PC-3 (cell line): ENCODE results near the gene SLC6A20. TPM values are rescaled to one million over a fixed set of nuclear protein-coding genes. Genes with fewer than 3 reads are reported as not detected.

Experiments used
- ATAC-seq: fragments of 200-7000 bp; cut with Tn5 transposase; 2 replicates; pipeline ENCODE4 v1.9.1; 2020; ENCODE audit warnings: mild to moderate bottlenecking, moderate library complexity
- BruUV-seq: library from RNA; stranded (reverse); fragments of 400-500 nt; replicated peaks from 2 replicates; lab custom pipeline; 2021; lab: Mats Ljungman, UMichigan
- CTCF ChIA-PET: fragments of 300-600 bp; sonication (Branson Sonifier 250); formaldehyde crosslinking; loops from one replicate; lab custom pipeline; 2022; ENCODE audit warnings: antibody characterized with exemption; lab: Charles Lee
- POLR2A ChIA-PET: fragments of 300-600 bp; sonication (Branson Sonifier 250); formaldehyde crosslinking; loops from one replicate; lab custom pipeline; 2022; ENCODE audit warnings: antibody characterized with exemption; ENCODE audit not compliant: unreplicated experiment; lab: Charles Lee
- DNase-seq: peaks from one replicate; pipeline ENCODE4 v3.0.0-alpha.2; 2015
- H2AFZ ChIP-seq: fragments of 300-600 bp; sonication (generic); 2 replicates; pipeline ENCODE4 v1.6.0; 2016; ENCODE audit warnings: antibody characterized with exemption, low read length
- H3F3A ChIP-seq: fragments of 300-600 bp; sonication (generic); one replicate; pipeline ENCODE4 v1.6.0; 2017; ENCODE audit warnings: antibody characterized with exemption, low read length, control low read depth, mild to moderate bottlenecking; ENCODE audit not compliant: unreplicated experiment
- H3K27ac ChIP-seq: fragments of 300-600 bp; sonication (generic); 2 replicates; pipeline ENCODE4 v1.5.1; 2016; ENCODE audit warnings: mild to moderate bottlenecking, low read length
- H3K27me3 ChIP-seq: fragments of 300-600 bp; sonication (generic); 2 replicates; pipeline ENCODE4 v1.6.1; 2016; ENCODE audit warnings: low read length, mixed read lengths
- H3K36me3 ChIP-seq: fragments of 300-600 bp; sonication (generic); 2 replicates; pipeline ENCODE4 v1.6.1; 2016; ENCODE audit warnings: low read depth, mixed run types, low read length, mixed read lengths
- H3K4me1 ChIP-seq: fragments of 300-600 bp; sonication (generic); 2 replicates; pipeline ENCODE4 v1.5.1; 2016; ENCODE audit warnings: low read length; ENCODE audit not compliant: insufficient read depth
- H3K4me2 ChIP-seq: fragments of 300-600 bp; sonication (generic); 2 replicates; pipeline ENCODE4 v1.6.0; 2016; ENCODE audit warnings: low read length
- H3K4me3 ChIP-seq: fragments of 300-600 bp; sonication (generic); 2 replicates; pipeline ENCODE4 v1.5.1; 2016; ENCODE audit warnings: mild to moderate bottlenecking, low read length, mixed read lengths
- H3K79me2 ChIP-seq: fragments of 300-600 bp; sonication (generic); 2 replicates; pipeline ENCODE4 v1.6.1; 2017; ENCODE audit warnings: low read length, mixed read lengths
- H3K9ac ChIP-seq: fragments of 300-600 bp; sonication (generic); 2 replicates; pipeline ENCODE4 v1.6.0; 2016; ENCODE audit warnings: mild to moderate bottlenecking, low read length
- H3K9me2 ChIP-seq: fragments of 300-600 bp; sonication (generic); replicated peaks from 2 replicates; pipeline ENCODE4 v1.6.1; 2016; ENCODE audit warnings: mixed run types, low read length, mixed read lengths
- H3K9me3 ChIP-seq: fragments of 300-600 bp; sonication (generic); 2 replicates; pipeline ENCODE4 v1.6.1; 2016; ENCODE audit warnings: low read length, mixed read lengths
- H4K20me1 ChIP-seq: fragments of 300-600 bp; sonication (generic); 2 replicates; pipeline ENCODE4 v1.6.1; 2016; ENCODE audit warnings: low read length, mixed read lengths
- CTCF ChIP-seq: fragments of 300-600 bp; sonication (generic); conservative IDR thresholded peaks from 2 replicates; pipeline ENCODE4 v1.5.1; 2017; ENCODE audit warnings: antibody characterized with exemption, low read depth, mild to moderate bottlenecking, low read length
- EZH2 ChIP-seq: fragments of 300-600 bp; sonication (generic); IDR thresholded peaks from one replicate; pipeline ENCODE4 v1.6.1; 2017; ENCODE audit warnings: antibody characterized with exemption, mild to moderate bottlenecking, low read length; ENCODE audit not compliant: unreplicated experiment
- EZH2phosphoT487 ChIP-seq: fragments of 300-600 bp; sonication (generic); IDR thresholded peaks from 2 replicates; pipeline ENCODE4 v1.6.1; 2018; ENCODE audit warnings: mild to moderate bottlenecking, antibody characterized with exemption, low read length, borderline replicate concordance
- intact Hi-C: fragments of 100-400 bp; cut with micrococcal nuclease; formaldehyde crosslinking; loops from 2 replicates; pipeline ENCODE4 v1.9.0; 2023
- total RNA-seq: library from RNA; depleted of rRNA; stranded (reverse); fragments of >200 nt; gene quantifications from 2 replicates; pipeline ENCODE4 v1.2.3, GENCODE V29; 2014

SLC6A20 gene
- total RNA-seq, 1 experiment from 2014 or later, result not detected

DNA sequence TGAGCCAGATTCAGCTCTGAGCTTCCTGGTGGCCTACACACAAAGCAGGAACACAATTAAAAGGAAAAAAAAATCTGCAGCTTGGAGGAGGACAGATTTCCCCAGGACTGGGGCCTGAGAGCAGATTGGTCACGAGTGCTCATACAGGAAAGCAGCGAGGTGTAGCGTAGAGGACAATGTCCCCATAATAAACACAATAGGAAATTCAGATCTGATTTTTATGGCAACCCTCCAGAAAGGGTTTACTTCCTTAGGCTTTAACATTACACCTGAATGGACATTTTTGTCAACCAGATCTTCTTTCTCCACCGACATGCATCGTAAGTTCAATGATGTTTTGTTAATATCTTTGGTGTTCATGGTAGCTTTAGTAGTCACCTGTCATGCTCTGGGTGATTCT lies 23.3 kb downstream of the SLC6A20 start:
- no peak for ATAC-seq
- Histone ChIP-seq H3K9ac (no peak overlapping the region), H3K27ac (no peak overlapping the region), H2AFZ (no peak overlapping the region), H3K9me2 (no peaks in the 10 kb centered on the region), H3K36me3 (no peaks in the 10 kb centered on the region), H4K20me1 (no peaks in the 10 kb centered on the region), H3K79me2 (no peaks in the 10 kb centered on the region), H3F3A (no peaks in the 10 kb centered on the region), H3K27me3 (no peaks in the 10 kb centered on the region), H3K4me3 (no peak overlapping the region), H3K9me3 (no peaks in the 10 kb centered on the region), H3K4me1 (no peaks in the 10 kb centered on the region), H3K4me2 (no peak overlapping the region)
- no peak for DNase-seq
- intact Hi-C loops, result no loop called here
- ChIA-PET POLR2A (no interaction called here), CTCF (no interaction called here)
- BruUV-seq, result no TSS peak
- TF ChIP-seq CTCF, result no peak
- no peak for TF ChIP-seq EZH2phosphoT487
- no peak for TF ChIP-seq EZH2

DNA sequence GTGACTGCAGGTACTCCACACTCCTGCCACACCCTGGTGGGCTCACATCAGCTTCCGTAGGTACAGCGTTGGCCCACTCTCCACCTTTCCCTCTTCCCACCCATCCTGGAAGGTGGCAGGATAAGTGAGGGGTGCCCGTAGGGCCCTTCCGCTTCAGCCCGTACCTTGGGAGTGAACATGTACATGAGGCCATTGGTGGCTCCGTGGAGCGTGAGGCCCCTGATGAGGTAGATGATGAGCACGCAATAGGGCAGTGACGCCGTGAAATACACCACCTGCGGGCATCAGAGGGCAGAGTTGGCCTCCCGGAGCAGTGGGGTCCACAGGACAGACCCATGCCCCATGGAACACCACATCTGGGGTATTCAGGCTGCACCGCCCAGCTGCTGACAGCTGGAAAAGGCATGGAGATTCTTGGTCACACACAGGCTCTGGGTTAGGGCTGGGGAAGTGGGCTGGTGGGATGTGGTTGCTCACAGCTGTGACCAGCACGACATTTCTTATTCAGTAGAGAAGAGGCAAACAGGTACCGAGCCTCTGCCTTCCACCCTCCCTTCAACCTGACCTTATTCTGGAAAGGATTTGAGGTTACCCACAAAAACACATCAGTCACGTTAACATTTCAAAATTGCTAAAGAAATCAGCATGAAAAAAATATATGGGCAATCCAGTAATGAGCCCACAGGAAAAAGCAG lies 23.8 kb downstream of the SLC6A20 start:
- Histone ChIP-seq H3K9ac (no peak overlapping the region), H3K27me3 (no peaks in the 10 kb centered on the region), H3K4me2 (no peak overlapping the region), H3K4me1 (no peaks in the 10 kb centered on the region), H3K79me2 (no peaks in the 10 kb centered on the region), H3F3A (no peaks in the 10 kb centered on the region), H3K9me3 (no peaks in the 10 kb centered on the region), H3K9me2 (no peaks in the 10 kb centered on the region), H2AFZ (no peak overlapping the region), H4K20me1 (no peaks in the 10 kb centered on the region), H3K27ac (no peak overlapping the region), H3K36me3 (no peaks in the 10 kb centered on the region), H3K4me3 (no peak overlapping the region)
- CTCF ChIA-PET, result no interaction called here
- intact Hi-C loops, result no loop called here
- POLR2A ChIA-PET, result no interaction called here
- no peak for TF ChIP-seq EZH2
- TF ChIP-seq CTCF, result no peak
- no peak for TF ChIP-seq EZH2phosphoT487
- no TSS peak for BruUV-seq
- DNase-seq (no peak), ATAC-seq (no peak)

DNA sequence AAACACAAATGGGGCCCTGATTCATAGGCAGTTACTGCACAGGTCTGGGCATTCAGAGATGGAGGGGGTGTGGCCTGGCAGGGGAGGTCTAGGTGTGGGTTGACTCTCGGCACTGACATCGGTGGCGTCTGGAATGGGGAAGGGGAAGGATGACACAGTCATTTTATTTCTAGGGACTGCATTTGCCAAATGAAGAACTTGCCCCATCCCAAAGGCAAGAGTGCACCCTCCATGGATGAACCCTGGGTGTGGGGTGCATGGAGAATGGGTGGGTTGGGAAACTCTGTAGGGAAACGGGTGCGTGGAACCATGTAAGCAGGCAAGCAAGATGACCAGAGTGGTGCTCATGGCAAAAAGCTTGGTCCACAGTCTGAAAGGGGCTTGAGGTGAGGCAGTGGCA lies 24.5 kb downstream of the SLC6A20 start:
- intact Hi-C loops, result no loop called here
- CTCF ChIA-PET, result no interaction called here

More for the DNA sequence above, 24.5 kb downstream of the SLC6A20 start:
- Histone ChIP-seq H3K9ac (no peak overlapping the region), H2AFZ (no peak overlapping the region), H3F3A (no peaks in the 10 kb centered on the region), H3K4me1 (no peaks in the 10 kb centered on the region), H3K27ac (no peak overlapping the region), H3K4me2 (no peak overlapping the region), H3K4me3 (no peak overlapping the region), H4K20me1 (no peaks in the 10 kb centered on the region), H3K9me2 (no peaks in the 10 kb centered on the region), H3K27me3 (no peaks in the 10 kb centered on the region), H3K79me2 (no peaks in the 10 kb centered on the region), H3K9me3 (no peaks in the 10 kb centered on the region), H3K36me3 (no peaks in the 10 kb centered on the region)
- TF ChIP-seq CTCF (no peak), EZH2 (no peak), EZH2phosphoT487 (no peak)
- ATAC-seq (no peak), DNase-seq (no peak)
- POLR2A ChIA-PET, result no interaction called here
- no TSS peak for BruUV-seq
